Hematopoietic multipotent progenitor cell treated with erythropoietin and hydrocortisone succinate and interleukin-3 and kit ligand, for 17 days (in vitro differentiated cells): Measurements from ENCODE around the gene UBASH3B.

Source experiments
- DNase-seq: peaks from one replicate; pipeline ENCODE4 v3.0.0-alpha.2; 2015; ENCODE audit warnings: low spot score

Gene UBASH3B

DNA sequence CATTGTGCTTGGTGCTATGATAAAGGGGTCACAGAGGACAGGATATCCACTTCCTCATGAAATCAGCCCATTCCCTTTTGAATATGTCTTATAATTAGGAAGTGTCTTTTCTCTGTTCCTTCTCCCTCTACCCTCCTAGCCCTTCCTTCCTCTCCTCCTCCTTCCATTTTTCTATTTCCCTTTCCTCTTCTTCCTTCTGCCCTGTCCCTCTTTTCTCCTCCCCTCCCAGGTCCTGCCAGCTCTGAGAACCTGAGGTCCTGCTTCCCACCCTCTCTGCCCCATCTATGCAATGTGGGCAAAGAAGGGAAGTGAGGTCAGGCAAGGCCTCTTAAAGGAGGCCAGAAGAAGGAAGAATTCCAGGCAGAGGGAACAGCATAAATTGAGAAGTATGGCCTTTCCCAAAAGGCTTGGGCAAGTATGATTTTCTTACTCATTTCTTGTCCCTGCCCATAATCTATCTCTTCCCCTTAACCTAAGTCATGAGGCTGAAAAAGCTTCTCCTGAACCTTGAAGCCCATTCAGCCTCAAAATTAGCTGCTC is 7.7 kb upstream of the UBASH3B start:
- no peak for DNase-seq

DNA sequence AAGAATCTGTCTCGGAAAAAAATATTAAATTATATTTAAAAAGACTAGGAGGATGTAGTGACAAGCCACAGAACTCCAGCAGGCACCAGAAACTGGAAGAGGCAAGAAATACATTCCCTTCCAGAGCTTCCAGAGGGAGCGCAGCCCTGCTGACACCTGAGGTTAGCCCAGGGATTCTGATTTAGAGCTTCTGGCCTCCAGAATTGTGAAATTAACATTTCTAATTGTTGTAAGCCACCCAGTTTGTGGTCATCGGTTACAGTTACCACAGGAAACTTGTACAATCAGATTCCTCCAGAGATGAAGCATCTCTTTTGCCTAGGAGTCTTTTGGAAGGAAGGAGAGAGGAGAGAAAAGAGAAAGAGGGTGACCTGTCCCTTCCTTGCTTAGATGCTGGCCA is 6.4 kb upstream of the UBASH3B start:
- no peak for DNase-seq

- DNase-seq: no peak
Observed at GRCh38 chr11:122650619-122651018, 4.9 kb upstream of the UBASH3B start.

GRCh38 chr11:122652495-122652894 is 3.0 kb upstream of the UBASH3B start:
- DNase-seq: no peak

- no peak for DNase-seq
Observed at GRCh38 chr11:122653916-122654585, 1.5 kb upstream of the UBASH3B start.

DNA sequence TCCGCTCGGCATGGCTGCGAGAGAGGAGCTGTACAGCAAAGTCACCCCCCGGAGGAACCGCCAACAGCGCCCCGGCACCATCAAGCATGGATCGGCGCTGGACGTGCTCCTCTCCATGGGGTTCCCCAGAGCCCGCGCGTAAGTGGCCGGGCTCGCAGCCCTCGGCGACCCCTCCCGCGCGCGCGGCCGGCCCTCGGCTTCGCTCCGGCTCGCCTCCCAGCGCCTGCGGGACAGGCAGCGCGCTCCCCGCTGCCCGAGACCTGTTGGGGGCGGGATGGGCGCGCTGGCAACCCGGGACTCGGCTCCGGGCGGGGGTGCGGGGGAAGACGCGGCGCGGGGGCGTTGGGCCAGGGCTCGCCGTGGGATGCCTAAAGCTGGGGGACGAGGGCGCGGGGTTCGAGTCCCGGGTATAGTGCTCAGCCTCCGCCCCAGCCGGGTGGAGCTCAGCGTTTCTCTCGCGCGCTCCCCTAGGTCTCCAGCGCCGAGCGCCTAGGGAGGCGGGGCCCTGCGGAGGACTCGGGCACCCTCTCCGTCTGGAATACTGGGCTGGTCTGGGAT is 630 bp downstream of the UBASH3B start:
- no peak for DNase-seq

- DNase-seq: no peak
Observed at GRCh38 chr11:122656631-122657101, 1.1 kb downstream of the UBASH3B start.

GRCh38 chr11:122659676-122660554 is 4.4 kb downstream of the UBASH3B start:
- DNase-seq: no peak

DNA sequence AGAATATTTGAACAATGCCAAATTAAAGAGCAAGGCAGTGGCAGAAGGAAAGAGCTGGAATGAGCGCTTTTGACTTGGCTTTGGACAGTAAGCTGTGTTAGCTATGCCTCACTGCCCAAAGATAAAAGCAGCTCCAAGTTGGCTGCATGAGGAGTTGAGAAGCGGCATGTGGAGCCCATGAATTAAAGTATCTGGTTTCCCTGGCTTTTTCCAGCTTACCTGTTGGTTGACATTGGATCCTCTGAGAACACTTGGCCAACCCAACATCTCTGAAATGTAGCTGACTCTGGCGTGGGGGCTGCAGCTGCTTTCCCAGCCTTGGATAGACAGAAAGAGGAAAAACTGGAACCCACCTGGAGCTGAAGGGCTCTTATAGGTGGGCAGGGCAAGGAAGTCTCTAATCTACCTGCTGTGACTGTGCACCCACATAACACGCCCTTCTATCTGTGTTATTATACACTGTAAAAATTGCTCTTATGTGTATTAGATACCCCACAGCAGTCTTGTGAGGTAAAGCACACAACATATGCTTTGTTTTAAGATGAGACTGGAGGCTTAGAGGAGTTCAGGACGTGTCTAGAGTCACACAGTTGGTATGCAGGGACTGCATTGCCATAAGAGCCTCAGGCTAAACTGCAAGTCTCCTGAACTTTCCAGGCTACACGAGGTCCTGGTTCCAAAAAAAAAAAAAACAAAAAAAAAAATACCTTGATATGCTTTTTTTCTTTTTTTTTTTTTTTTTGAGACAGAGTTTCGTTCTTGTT is 5.8 kb downstream of the UBASH3B start:
- DNase-seq: no peak

DNA sequence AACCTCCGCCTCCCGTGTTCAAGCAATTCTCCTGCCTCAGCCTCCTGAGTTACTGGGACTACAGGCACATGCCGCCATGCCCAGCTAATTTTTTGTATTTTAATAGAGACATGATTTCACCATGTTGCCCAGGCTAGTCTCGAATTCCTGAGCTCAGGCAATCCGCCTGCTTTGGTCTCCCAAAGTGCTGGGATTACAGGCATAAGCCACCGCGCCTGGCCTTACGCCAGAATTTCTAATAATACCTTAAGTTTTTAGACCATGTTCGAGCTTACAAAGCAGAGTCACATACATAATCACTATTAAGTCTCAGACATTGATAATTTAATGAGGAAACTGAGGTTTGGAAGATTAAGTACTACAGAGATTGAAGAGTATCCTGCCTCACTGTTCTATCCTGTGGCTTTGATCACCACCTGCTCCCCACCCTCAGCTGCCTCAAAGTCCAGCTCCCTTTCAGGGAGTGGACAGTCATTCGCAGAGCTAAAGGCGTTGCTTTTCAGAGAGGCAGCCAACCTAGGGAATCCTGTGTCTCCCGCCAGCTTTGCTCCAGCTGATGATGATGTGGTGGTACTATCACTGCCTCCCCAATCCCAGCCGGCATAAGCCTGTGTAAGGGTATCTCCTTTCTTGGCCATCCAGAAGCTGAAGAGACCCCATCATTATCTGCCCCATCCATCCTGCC is 7.7 kb downstream of the UBASH3B start:
- DNase-seq: no peak

GRCh38 chr11:122663764-122664163 is 8.2 kb downstream of the UBASH3B start:
- no peak for DNase-seq

DNA sequence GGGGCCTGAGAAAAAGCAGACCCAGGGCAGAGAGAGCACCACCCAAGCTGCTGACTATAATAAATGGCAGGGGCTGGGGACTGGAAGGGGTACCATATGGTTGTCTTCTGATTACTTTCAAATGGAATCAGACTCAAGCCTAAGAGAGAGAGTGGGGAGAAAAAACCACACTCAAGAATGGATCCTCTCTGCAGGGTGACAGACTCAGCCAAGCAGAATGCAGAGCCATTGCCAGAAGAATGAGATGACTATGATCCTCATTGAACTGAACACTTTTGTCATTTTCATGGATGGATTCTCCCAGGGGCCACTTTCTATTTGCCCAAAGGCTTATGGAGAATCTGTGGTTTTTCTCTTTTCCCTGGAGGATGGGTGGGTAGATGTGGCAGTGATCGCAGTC is 8.7 kb downstream of the UBASH3B start:
- no peak for DNase-seq

DNA sequence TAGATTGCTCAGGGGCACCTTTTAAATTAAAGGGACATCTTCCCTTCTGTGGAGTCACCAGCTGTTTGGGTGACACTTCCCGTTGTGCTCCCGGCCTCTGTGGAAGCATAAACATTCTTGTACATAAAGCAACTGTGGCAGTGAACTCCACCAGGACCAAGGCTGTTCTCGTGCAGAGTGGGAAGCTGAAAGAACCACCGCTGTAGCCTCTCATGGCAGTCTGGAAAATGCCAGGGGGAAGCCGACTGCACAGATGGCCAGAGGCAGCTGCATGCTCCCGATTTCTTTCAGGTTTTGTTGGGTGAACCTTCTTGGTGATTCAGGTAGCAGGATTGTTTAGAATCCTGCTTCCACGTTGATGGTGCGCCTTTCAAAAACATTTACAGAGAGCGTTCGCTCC is 10.3 kb downstream of the UBASH3B start:
- DNase-seq: no peak

DNA sequence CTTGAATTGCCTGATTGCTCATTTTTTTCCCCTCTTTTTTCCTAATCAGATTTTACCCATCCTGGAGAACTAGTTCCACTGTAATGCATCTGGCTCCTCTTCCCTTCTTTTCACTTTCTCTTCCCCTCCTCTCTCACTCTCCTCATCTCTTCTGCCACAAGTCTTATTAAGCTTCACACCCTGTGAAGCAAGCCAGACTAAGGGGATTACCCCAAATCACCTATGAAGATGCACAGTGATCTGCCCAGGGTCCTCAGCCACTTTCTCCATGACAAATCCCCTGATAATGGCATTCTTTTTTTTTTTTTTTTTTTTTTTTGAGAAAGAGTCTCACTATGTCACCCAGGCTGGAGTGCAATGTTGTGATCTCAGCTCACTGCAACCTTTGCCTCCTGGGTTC is 11.2 kb downstream of the UBASH3B start:
- no peak for DNase-seq

DNA sequence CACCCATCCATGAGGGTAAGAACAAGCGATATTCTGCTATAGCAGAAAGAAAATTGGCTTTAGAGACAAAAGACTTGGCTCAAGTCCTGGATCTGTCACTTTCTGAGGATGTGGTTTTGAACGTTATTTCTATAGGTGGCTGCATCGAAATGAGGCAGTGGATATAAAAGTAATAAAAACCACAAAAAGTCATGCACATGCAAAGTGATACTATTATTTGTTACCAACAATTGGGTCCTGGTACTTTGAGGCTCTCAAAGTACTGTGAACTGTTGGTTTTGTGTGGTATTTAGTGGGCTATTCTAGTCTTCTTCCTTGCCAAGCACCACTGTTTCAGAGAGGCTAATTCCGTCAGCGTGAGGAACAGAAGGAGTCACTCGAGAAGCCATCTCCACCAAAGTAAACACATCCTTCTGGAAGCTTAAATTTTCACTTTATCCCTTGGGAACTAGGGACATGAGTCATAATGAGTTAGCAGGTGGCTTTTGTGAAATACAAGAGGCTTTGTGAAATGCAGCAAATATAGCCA is 13.1 kb downstream of the UBASH3B start:
- DNase-seq: no peak

DNA sequence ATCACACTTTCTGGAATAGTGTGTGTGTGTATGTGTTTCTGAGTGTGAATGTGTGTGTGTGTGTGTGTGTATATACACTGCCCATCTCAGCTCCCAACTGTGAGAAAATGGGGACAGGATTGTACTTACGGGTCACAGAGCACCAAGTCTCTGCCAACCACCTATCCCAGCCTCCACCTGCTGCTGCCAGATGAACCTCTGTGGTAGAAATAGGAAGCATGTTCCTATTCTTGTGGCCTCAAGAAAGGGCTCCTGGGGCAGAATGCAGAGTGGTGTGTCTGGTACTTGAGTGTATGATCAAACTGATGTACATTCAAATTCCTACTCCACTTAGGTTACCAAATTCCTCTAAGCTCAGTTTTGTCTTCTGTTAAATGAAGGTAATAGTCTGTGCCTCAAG is 14.6 kb downstream of the UBASH3B start:
- no peak for DNase-seq

- no peak for DNase-seq
Observed at GRCh38 chr11:122671400-122671891, 15.9 kb downstream of the UBASH3B start.

DNA sequence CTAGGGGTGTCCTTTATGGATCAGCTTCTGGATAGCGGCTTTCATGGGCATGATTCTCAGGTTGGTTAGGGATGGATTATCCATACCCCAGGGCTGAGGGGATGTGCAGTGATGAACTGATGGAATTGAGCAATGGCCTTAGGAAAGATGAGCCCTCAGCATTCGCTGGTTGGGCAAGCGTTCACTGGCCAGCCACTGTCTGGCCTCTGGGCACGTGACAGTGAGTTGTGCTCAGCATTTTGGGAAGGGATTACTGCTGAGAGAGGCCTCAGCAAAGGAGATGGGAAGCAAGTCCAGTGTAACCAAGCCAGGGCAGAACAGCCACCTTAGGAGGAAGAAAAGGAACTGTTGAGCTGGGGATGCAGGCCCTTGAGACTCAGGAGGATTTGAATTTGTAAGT is 17.4 kb downstream of the UBASH3B start:
- DNase-seq: no peak

GRCh38 chr11:122673701-122674100 is 18.2 kb downstream of the UBASH3B start:
- DNase-seq: no peak

GRCh38 chr11:122676638-122677037 is 21.1 kb downstream of the UBASH3B start:
- no peak for DNase-seq

DNA sequence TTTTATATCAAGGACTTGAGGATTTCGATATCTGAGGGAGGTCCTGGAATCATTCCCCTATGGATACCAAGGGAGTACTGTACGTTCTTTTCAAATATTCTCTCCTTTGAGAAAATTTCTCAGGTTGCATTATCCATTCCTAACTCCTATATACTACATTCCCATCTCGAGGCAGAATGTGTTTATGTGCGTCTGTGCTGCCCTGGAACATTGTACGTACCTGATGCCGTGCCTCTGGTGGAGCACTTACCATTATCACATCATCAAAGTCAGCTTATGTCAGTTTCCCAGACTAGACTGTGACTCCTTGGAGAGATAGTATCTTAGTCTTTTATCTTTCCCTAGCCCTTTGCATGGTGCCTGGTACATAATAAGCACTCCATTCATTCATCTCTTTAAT is 21.7 kb downstream of the UBASH3B start:
- no peak for DNase-seq
